ENCODE measurements around the gene PPOX.

GRCh38 chr1:161172776-161173376 is 6.7 kb downstream of the PPOX start:
- TF ChIP-seq POLR2A (IDR thresholded peaks at IDR 0.05; ENCODE audit: low read length) (peak; percentile 14), GATA1 (IDR thresholded peaks at IDR 0.05; ENCODE audit: low read depth, low read length) (no peak)

All from erythroblast (primary cell).